Lower leg skin (tissue), 4 donors: ENCODE measurements around the gene SLTM. TPM values are rescaled to one million over a fixed set of nuclear protein-coding genes. Genes with fewer than 3 reads are reported as not detected.
A peak's percentile ranks its signal among the peaks of the same experiment; 100 is the strongest.
"Not testable (repeated sequence)": the region's sequence is repeated elsewhere in the genome, so short reads cannot be mapped to it uniquely, and the experiment has no call there.

Experiments
- DNase-seq, 2 donors: peaks; one replicate each; pipeline ENCODE4 v3.0.0-alpha.2; 2019; ENCODE audit warnings: low spot score in 2 of 2
- H3K4me3 ChIP-seq: fragments of 200-600 bp; sonication (generic); 2 replicates; pipeline ENCODE4 v1.5.1; 2017; ENCODE audit warnings: mild to moderate bottlenecking, low read depth; ENCODE audit not compliant: poor library complexity, severe bottlenecking
- CTCF ChIP-seq, 3 donors: fragments of 450-650 bp; IDR thresholded peaks; one replicate each; pipeline ENCODE4 v1.5.1; 2016; ENCODE audit warnings: antibody characterized with exemption in 3 of 3, mild to moderate bottlenecking in 3 of 3, moderate library complexity in 2 of 3
- POLR2A ChIP-seq, 2 donors: fragments of 450-650 bp; IDR thresholded peaks; one replicate each; pipeline ENCODE4 v1.6.1; 2016 to 2017; ENCODE audit warnings: antibody characterized with exemption in 2 of 2, mild to moderate bottlenecking in 1 of 2, moderate library complexity in 1 of 2
- WGBS, 2 donors: methylation state at CpG; one replicate each; pipeline ENCODE4 v1.1.5; 2018; 5-methylcytosine and 5-hydroxymethylcytosine counted together
- intact Hi-C: fragments of 100-400 bp; cut with DNase I; formaldehyde crosslinking; loops from one replicate; pipeline ENCODE4 v1.15.0; 2023; ENCODE audit warnings: low total_unique reads
- total RNA-seq, 4 donors: library from RNA; depleted of rRNA; stranded (reverse); fragments of >200 nt; gene quantifications; one replicate each; pipeline ENCODE4 v1.1.0, GENCODE V29; 2016

Gene SLTM
- total RNA-seq, 4 donors from 2014 or later, result 85.3 to 125 (median 93.3) TPM

- no peak overlapping the region for H3K4me3 ChIP-seq
- DNase-seq, result no peak
- intact Hi-C loops, result no loop called here
- TF ChIP-seq POLR2A (IDR thresholded peaks at IDR 0.05) (no peak), CTCF (IDR thresholded peaks at IDR 0.05) (no peak)
Observed at GRCh38 chr15:58952751-58953150, 19.3 kb upstream of the SLTM start.

GRCh38 chr15:58951388-58952007 lies 18.0 kb upstream of the SLTM start:
- WGBS, 2 donors, result 24 to 25% methylated on average over 5 of the region's 5 CpGs
- no peak for TF ChIP-seq POLR2A (IDR thresholded peaks at IDR 0.05)
- no peak for TF ChIP-seq CTCF (IDR thresholded peaks at IDR 0.05)
- no peak for DNase-seq
- H3K4me3 ChIP-seq, result no peak overlapping the region
- intact Hi-C loops, result no loop called here

GRCh38 chr15:58947179-58947578 lies 13.7 kb upstream of the SLTM start:
- no peak overlapping the region for H3K4me3 ChIP-seq
- no peak for DNase-seq
- intact Hi-C loops, result no loop called here
- WGBS, 2 donors, result 84 to 88% methylated on average over 3 of the region's 3 CpGs
- TF ChIP-seq POLR2A (IDR thresholded peaks at IDR 0.05) (no peak), CTCF (IDR thresholded peaks at IDR 0.05) (no peak)

GRCh38 chr15:58934974-58935373 lies 1.5 kb upstream of the SLTM start:
- 95 to 96% methylated on average over 8 of the region's 8 CpGs for WGBS, 2 donors
- H3K4me3 ChIP-seq, intact Hi-C loops, DNase-seq: not testable (repeated sequence)

- no peak for TF ChIP-seq POLR2A (IDR thresholded peaks at IDR 0.05)
- no peak for TF ChIP-seq CTCF (IDR thresholded peaks at IDR 0.05)
- H3K4me3 ChIP-seq, result no peak overlapping the region
- 70 to 75% methylated on average over 4 of the region's 4 CpGs for WGBS, 2 donors
- no peak for DNase-seq
- intact Hi-C loops, result no loop called here
Observed at GRCh38 chr15:58934521-58934920, 1.0 kb upstream of the SLTM start.

- no peak for TF ChIP-seq POLR2A (IDR thresholded peaks at IDR 0.05)
- TF ChIP-seq CTCF (IDR thresholded peaks at IDR 0.05), result no peak
- peak overlapping the region; percentile 34 for H3K4me3 ChIP-seq
- DNase-seq, result no peak
- intact Hi-C loops, result no loop called here
- 14 to 20% methylated on average over 4 of the region's 4 CpGs for WGBS, 2 donors
Observed at GRCh38 chr15:58934114-58934447, 602 bp upstream of the SLTM start.
